AG20443 (cell line): Measurements from ENCODE around the gene TCERG1L.
"Not testable (repeated sequence)": the region's sequence is repeated elsewhere in the genome, so short reads cannot be mapped to it uniquely, and the experiment has no call there.

Source experiments
- DNase-seq: peaks from one replicate; pipeline ENCODE4 v3.0.0; 2012; ENCODE audit warnings: low spot score, mixed read lengths

Gene TCERG1L

GRCh38 chr10:131248376-131249165, 63.0 kb downstream of the TCERG1L start:
- DNase-seq = no peak

- no peak for DNase-seq
Measured at GRCh38 chr10:131247873-131248272, 63.6 kb downstream of the TCERG1L start.

GRCh38 chr10:131246775-131247174, 64.7 kb downstream of the TCERG1L start:
- no peak for DNase-seq

GRCh38 chr10:131246089-131246488, 65.4 kb downstream of the TCERG1L start:
- DNase-seq = no peak

GRCh38 chr10:131245475-131246059, 66.0 kb downstream of the TCERG1L start:
- DNase-seq = no peak

GRCh38 chr10:131244836-131245235, 66.7 kb downstream of the TCERG1L start:
- DNase-seq = no peak

GRCh38 chr10:131243076-131243475, 68.4 kb downstream of the TCERG1L start:
- DNase-seq = no peak

- no peak for DNase-seq
Measured at GRCh38 chr10:131242007-131242406, 69.5 kb downstream of the TCERG1L start.

- DNase-seq = no peak
Measured at GRCh38 chr10:131240691-131241090, 70.8 kb downstream of the TCERG1L start.

- DNase-seq = no peak
Measured at GRCh38 chr10:131239926-131240325, 71.6 kb downstream of the TCERG1L start.

- DNase-seq = no peak
Measured at GRCh38 chr10:131239450-131239849, 72.1 kb downstream of the TCERG1L start.

GRCh38 chr10:131238669-131239280, 72.7 kb downstream of the TCERG1L start:
- DNase-seq = no peak

- no peak for DNase-seq
Measured at GRCh38 chr10:131237991-131238651, 73.4 kb downstream of the TCERG1L start.

GRCh38 chr10:131234606-131235005, 76.9 kb downstream of the TCERG1L start:
- not testable (repeated sequence) for DNase-seq

- DNase-seq = no peak
Measured at GRCh38 chr10:131233611-131234258, 77.8 kb downstream of the TCERG1L start.

- DNase-seq = no peak
Measured at GRCh38 chr10:131231965-131232541, 79.5 kb downstream of the TCERG1L start.

GRCh38 chr10:131231323-131231964, 80.1 kb downstream of the TCERG1L start:
- DNase-seq = no peak

GRCh38 chr10:131230641-131231322, 80.7 kb downstream of the TCERG1L start:
- no peak for DNase-seq

GRCh38 chr10:131230166-131230565, 81.4 kb downstream of the TCERG1L start:
- DNase-seq = no peak

- no peak for DNase-seq
Measured at GRCh38 chr10:131227163-131227740, 84.3 kb downstream of the TCERG1L start.
